Loucy (cell line): Measurements from ENCODE around the gene ARMH4.

Experiments
- H2AFZ ChIP-seq: fragments of 200-600 bp; sonication (generic); 2 replicates; pipeline ENCODE4 v1.6.0; 2016; ENCODE audit warnings: antibody characterized with exemption, mild to moderate bottlenecking, low read length, moderate library complexity
- H3F3A ChIP-seq: fragments of 200-600 bp; 2 replicates; pipeline ENCODE4 v1.6.0; 2016; ENCODE audit warnings: antibody characterized with exemption, low read depth, mild to moderate bottlenecking
- H3K27me3 ChIP-seq: fragments of 200-600 bp; sonication (generic); 2 replicates; pipeline ENCODE4 v1.6.1; 2014; ENCODE audit warnings: low read length, mild to moderate bottlenecking; ENCODE audit not compliant: insufficient read depth, poor library complexity, severe bottlenecking
- H3K36me3 ChIP-seq: fragments of 200-600 bp; sonication (generic); 2 replicates; pipeline ENCODE4 v1.6.1; 2016; ENCODE audit warnings: low read length; ENCODE audit not compliant: insufficient read depth
- H3K4me1 ChIP-seq: fragments of 200-600 bp; sonication (generic); 2 replicates; pipeline ENCODE4 v1.5.1; 2014; ENCODE audit warnings: low read length, mild to moderate bottlenecking; ENCODE audit not compliant: insufficient read depth, poor library complexity, severe bottlenecking
- H3K4me2 ChIP-seq: fragments of 200-600 bp; sonication (generic); 2 replicates; pipeline ENCODE4 v1.6.0; 2014; ENCODE audit warnings: antibody characterized with exemption, low read length, low read depth, mild to moderate bottlenecking; ENCODE audit not compliant: poor library complexity, severe bottlenecking
- H3K4me3 ChIP-seq: fragments of 200-600 bp; sonication (generic); 2 replicates; pipeline ENCODE4 v1.5.1; 2014; ENCODE audit warnings: low read length, mild to moderate bottlenecking, mixed read lengths; ENCODE audit not compliant: poor library complexity, severe bottlenecking
- H3K79me2 ChIP-seq: fragments of 200-600 bp; sonication (generic); 2 replicates; pipeline ENCODE4 v1.6.1; 2014; ENCODE audit warnings: low read length; ENCODE audit not compliant: insufficient read depth
- H3K9ac ChIP-seq: fragments of 200-600 bp; sonication (generic); 2 replicates; pipeline ENCODE4 v1.6.0; 2014; ENCODE audit warnings: mild to moderate bottlenecking, low read depth, low read length, moderate library complexity; ENCODE audit not compliant: poor library complexity, severe bottlenecking
- H3K9me2 ChIP-seq: fragments of 200-600 bp; sonication (generic); replicated peaks from 2 replicates; pipeline ENCODE4 v1.6.1; 2016; ENCODE audit warnings: low read depth, low read length, mixed read lengths
- H3K9me3 ChIP-seq: fragments of 200-600 bp; sonication (generic); 2 replicates; pipeline ENCODE4 v1.6.1; 2014; ENCODE audit warnings: mild to moderate bottlenecking, antibody characterized with exemption, low read length, low read depth; ENCODE audit not compliant: insufficient read depth
- H4K20me1 ChIP-seq: fragments of 200-600 bp; sonication (generic); 2 replicates; pipeline ENCODE4 v1.6.0; 2014; ENCODE audit warnings: antibody characterized with exemption, low read length, mild to moderate bottlenecking; ENCODE audit not compliant: insufficient read depth, poor library complexity, severe bottlenecking
- EZH2phosphoT487 ChIP-seq: fragments of 200-600 bp; IDR thresholded peaks from 2 replicates; pipeline ENCODE4 v1.6.1; 2018; ENCODE audit warnings: antibody characterized with exemption, mild to moderate bottlenecking, moderate library complexity, borderline replicate concordance
- TF ChIP-seq, protein P1 (sequence below): fragments of 200-600 bp; sonication (generic); conservative IDR thresholded peaks from 2 replicates; pipeline ENCODE4 v1.5.1; 2014; ENCODE audit warnings: mild to moderate bottlenecking, antibody characterized with exemption, low read length

ARMH4 gene

DNA sequence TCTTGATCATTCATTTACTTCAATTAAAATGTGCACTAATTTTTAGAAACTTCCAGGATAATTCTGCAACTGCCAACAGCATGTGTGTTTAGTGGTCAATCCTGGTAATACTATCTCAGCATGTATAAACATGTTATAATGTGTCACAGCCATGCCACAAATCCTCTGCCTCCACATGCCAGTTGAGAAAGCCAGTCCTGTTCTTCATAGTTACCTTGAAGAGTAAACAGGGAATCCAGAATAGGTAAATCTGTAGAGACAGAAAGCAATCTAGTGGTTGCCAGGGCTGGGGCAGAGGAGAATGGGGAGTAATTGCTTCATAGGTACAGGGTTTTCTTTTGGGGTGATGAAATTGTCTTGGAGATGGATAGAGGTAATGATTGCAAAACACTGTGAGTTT is 85.9 kb downstream of the ARMH4 start:
- no peaks in the 10 kb centered on the region for H3K79me2 ChIP-seq
- H2AFZ ChIP-seq = no peak overlapping the region
- H3K4me2 ChIP-seq = no peak overlapping the region
- no peak for TF ChIP-seq EZH2phosphoT487
- TF ChIP-seq, protein P1, sequence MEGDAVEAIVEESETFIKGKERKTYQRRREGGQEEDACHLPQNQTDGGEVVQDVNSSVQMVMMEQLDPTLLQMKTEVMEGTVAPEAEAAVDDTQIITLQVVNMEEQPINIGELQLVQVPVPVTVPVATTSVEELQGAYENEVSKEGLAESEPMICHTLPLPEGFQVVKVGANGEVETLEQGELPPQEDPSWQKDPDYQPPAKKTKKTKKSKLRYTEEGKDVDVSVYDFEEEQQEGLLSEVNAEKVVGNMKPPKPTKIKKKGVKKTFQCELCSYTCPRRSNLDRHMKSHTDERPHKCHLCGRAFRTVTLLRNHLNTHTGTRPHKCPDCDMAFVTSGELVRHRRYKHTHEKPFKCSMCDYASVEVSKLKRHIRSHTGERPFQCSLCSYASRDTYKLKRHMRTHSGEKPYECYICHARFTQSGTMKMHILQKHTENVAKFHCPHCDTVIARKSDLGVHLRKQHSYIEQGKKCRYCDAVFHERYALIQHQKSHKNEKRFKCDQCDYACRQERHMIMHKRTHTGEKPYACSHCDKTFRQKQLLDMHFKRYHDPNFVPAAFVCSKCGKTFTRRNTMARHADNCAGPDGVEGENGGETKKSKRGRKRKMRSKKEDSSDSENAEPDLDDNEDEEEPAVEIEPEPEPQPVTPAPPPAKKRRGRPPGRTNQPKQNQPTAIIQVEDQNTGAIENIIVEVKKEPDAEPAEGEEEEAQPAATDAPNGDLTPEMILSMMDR = no peak
- H4K20me1 ChIP-seq = no peaks in the 10 kb centered on the region
- no peaks in the 10 kb centered on the region for H3K36me3 ChIP-seq
- no peak overlapping the region for H3K4me3 ChIP-seq
- H3K9me3 ChIP-seq = no peaks in the 10 kb centered on the region
- no peaks in the 10 kb centered on the region for H3F3A ChIP-seq
- no peaks in the 10 kb centered on the region for H3K9me2 ChIP-seq
- H3K9ac ChIP-seq = no peak overlapping the region
- no peaks in the 10 kb centered on the region for H3K4me1 ChIP-seq
- no peaks in the 10 kb centered on the region for H3K27me3 ChIP-seq

DNA sequence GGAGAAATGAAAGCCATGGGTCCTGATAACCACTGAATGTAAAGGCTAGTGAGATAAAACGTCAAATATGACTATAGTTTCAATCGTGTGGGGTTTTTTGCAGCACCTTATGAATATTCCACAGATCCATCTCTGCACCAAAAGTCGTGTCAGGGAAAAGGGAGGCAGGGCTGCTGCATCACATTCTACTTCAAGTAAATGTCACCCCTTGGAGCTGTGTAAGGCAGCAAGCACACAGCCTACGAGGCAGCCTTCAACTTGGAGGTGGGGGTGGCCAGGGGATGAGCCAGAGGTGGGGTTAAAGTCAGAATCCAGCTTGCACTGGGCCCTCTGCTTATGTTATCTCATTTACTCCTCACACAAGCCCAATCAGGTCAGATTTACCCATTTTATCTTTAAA is 90.4 kb downstream of the ARMH4 start:
- Histone ChIP-seq H3K27me3 (no peaks in the 10 kb centered on the region), H3K4me3 (no peak overlapping the region)

DNA sequence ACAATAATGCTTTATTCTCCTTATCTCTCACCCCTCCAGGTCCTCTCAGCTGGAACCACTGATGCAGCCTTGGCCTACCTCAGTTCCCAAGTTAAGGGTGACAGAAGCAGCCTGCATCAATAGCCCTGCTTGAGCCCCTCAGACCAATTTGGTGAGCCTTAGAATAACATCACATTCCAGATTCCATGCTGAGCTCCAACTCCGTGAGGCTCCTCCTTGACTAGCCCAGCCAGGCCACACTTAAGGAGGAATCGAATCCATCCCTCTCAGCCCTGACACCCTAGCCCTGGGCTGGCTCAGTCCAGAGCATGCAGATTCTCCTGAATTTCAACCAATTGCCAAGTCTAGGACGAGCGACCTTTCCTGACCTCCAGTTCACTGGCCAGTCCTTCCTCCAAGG is 91.1 kb downstream of the ARMH4 start:
- H3K4me2 ChIP-seq = no peak overlapping the region
- H3K27me3 ChIP-seq = no peaks in the 10 kb centered on the region
- no peak overlapping the region for H2AFZ ChIP-seq
- no peaks in the 10 kb centered on the region for H3K79me2 ChIP-seq
- H3K4me1 ChIP-seq = no peaks in the 10 kb centered on the region
- H3K36me3 ChIP-seq = no peaks in the 10 kb centered on the region
- H4K20me1 ChIP-seq = no peaks in the 10 kb centered on the region
- no peaks in the 10 kb centered on the region for H3K9me3 ChIP-seq
- no peak overlapping the region for H3K4me3 ChIP-seq
- H3K9ac ChIP-seq = no peak overlapping the region
- H3F3A ChIP-seq = no peaks in the 10 kb centered on the region
- TF ChIP-seq, protein P1 = no peak
- TF ChIP-seq EZH2phosphoT487 = no peak
- H3K9me2 ChIP-seq = no peaks in the 10 kb centered on the region

More for the DNA sequence above, 90.4 kb downstream of the ARMH4 start:
- Histone ChIP-seq H2AFZ (no peak overlapping the region), H3K9me3 (no peaks in the 10 kb centered on the region), H3K9me2 (no peaks in the 10 kb centered on the region), H3K36me3 (no peaks in the 10 kb centered on the region), H3F3A (no peaks in the 10 kb centered on the region), H4K20me1 (no peaks in the 10 kb centered on the region), H3K4me2 (no peak overlapping the region), H3K79me2 (no peaks in the 10 kb centered on the region), H3K9ac (no peak overlapping the region), H3K4me1 (no peaks in the 10 kb centered on the region)
- TF ChIP-seq, protein P1 = no peak
- TF ChIP-seq EZH2phosphoT487 = no peak
